HCT116 (cell line): Measurements from ENCODE around the gene POP7. TPM values are rescaled to one million over a fixed set of nuclear protein-coding genes. Genes with fewer than 3 reads are reported as not detected.
A peak's percentile ranks its signal among the peaks of the same experiment; 100 is the strongest.

Experiments used
- ATAC-seq: fragments of 200-7000 bp; cut with Tn5 transposase; 2 replicates; pipeline ENCODE4 v1.9.1; 2020; ENCODE audit warnings: mild to moderate bottlenecking, moderate library complexity
- BruUV-seq: library from RNA; stranded (reverse); fragments of 400-500 nt; replicated peaks from 2 replicates; lab custom pipeline; 2021; lab: Mats Ljungman, UMichigan
- CTCF ChIA-PET: fragments of 300-600 bp; sonication (Branson Sonifier 250); formaldehyde crosslinking; loops from one replicate; lab custom pipeline; 2021; ENCODE audit warnings: antibody characterized with exemption; lab: Charles Lee
- POLR2A ChIA-PET: fragments of 300-600, 350-600 bp; sonication (Branson Sonifier 250); formaldehyde crosslinking; loops from one replicate; lab custom pipeline; 2021; ENCODE audit warnings: antibody characterized with exemption; lab: Charles Lee
- RAD21 ChIA-PET, 2 experiments: fragments of 300-600 bp; sonication (Branson Sonifier 250); formaldehyde crosslinking; loops; one replicate each; lab custom pipeline; 2023; ENCODE audit warnings: low total read pairs in 2 of 2; ENCODE audit not compliant: uncharacterized antibody in 2 of 2, unreplicated experiment in 2 of 2, low non-redundant PET in 1 of 2; lab: Charles Lee
- DNase-seq: peaks from one replicate; pipeline ENCODE4 v3.0.0-alpha.2; 2010; ENCODE audit warnings: low read depth, low spot score
- H2AFZ ChIP-seq: fragments of 200-600 bp; shearing (Covaris generic), sonication (generic); 2 replicates; pipeline ENCODE4 v1.6.1; 2017; ENCODE audit warnings: low read depth, mixed run types, mixed read lengths, antibody characterized with exemption, low read length; ENCODE audit not compliant: poor library complexity, severe bottlenecking
- H3K27ac ChIP-seq: 2 replicates; pipeline ENCODE4 v1.5.1; 2012; ENCODE audit warnings: low read depth, low read length
- H3K27me3 ChIP-seq: fragments of 200-600 bp; sonication (generic); 2 replicates; pipeline ENCODE4 v1.6.1; 2016; ENCODE audit warnings: mixed run types, low read length, mixed read lengths; ENCODE audit not compliant: insufficient read depth
- H3K36me3 ChIP-seq, 2 experiments: fragments of 200-500 bp in 1 of 2; fragments of 200-600 bp in 1 of 2; sonication (Bioruptor generic) in 1 of 2; sonication (generic) in 1 of 2; 2 replicates each; pipeline versions ENCODE4 v1.5.1 to v1.6.1; 2014 to 2016; ENCODE audit warnings: low read length in 2 of 2, inconsistent platforms in 1 of 2, mixed read lengths in 1 of 2, mixed run types in 1 of 2; ENCODE audit not compliant: insufficient read depth in 2 of 2, control insufficient read depth in 1 of 2
- H3K4me1 ChIP-seq, 2 experiments: fragments of 200-600 bp in 1 of 2; sonication (generic) in 1 of 2; 2 replicates each; pipeline versions ENCODE4 v1.5.1 to v1.6.1; 2012 to 2017; ENCODE audit warnings: low read length in 2 of 2, inconsistent platforms in 1 of 2, mild to moderate bottlenecking in 1 of 2, mixed read lengths in 1 of 2, mixed run types in 1 of 2, moderate library complexity in 1 of 2; ENCODE audit not compliant: insufficient read depth in 2 of 2, control insufficient read depth in 1 of 2
- H3K4me2 ChIP-seq: fragments of 200-600 bp; sonication (generic); 2 replicates; pipeline ENCODE4 v1.6.1; 2017; ENCODE audit warnings: mixed run types, low read length, mixed read lengths
- H3K4me3 ChIP-seq, 2 experiments: fragments of 200-600 bp in 1 of 2; sonication (generic) in 1 of 2; replicated peaks in 1 of 2; 2 replicates each; pipeline ENCODE4 v1.5.1; 2011 to 2016; ENCODE audit warnings: low read length in 2 of 2, control low read depth in 1 of 2, low read depth in 1 of 2, mild to moderate bottlenecking in 1 of 2, mixed read lengths in 1 of 2, mixed run types in 1 of 2
- H3K79me2 ChIP-seq: fragments of 200-600 bp; sonication (generic); 2 replicates; pipeline ENCODE4 v1.6.1; 2017; ENCODE audit warnings: mild to moderate bottlenecking, mixed run types, low read length, moderate library complexity, mixed read lengths; ENCODE audit not compliant: insufficient read depth
- H3K9ac ChIP-seq: fragments of 200-600 bp; sonication (generic); 2 replicates; pipeline ENCODE4 v1.6.1; 2016; ENCODE audit warnings: low read length, mixed read lengths
- H3K9me2 ChIP-seq: fragments of 200-600 bp; sonication (generic), shearing (Covaris generic); 2 replicates; pipeline ENCODE4 v1.6.1; 2017; ENCODE audit warnings: mixed run types, mild to moderate bottlenecking, moderate library complexity; ENCODE audit not compliant: insufficient read depth
- H3K9me3 ChIP-seq, 2 experiments: fragments of 200-500 bp in 1 of 2; fragments of 200-600 bp in 1 of 2; sonication (Bioruptor generic) in 1 of 2; sonication (generic) in 1 of 2; 2 replicates each; pipeline ENCODE4 v1.6.1; 2014 to 2017; ENCODE audit warnings: low read length in 2 of 2, mixed read lengths in 2 of 2, inconsistent platforms in 1 of 2, low read depth in 1 of 2, mild to moderate bottlenecking in 1 of 2, mixed run types in 1 of 2, moderate library complexity in 1 of 2; ENCODE audit not compliant: control insufficient read depth in 1 of 2, insufficient read depth in 1 of 2
- H4K20me1 ChIP-seq: fragments of 200-600 bp; sonication (generic), shearing (Covaris generic); 2 replicates; pipeline ENCODE4 v1.6.1; 2017; ENCODE audit warnings: mixed run types, mild to moderate bottlenecking, moderate library complexity; ENCODE audit not compliant: insufficient read depth
- ATF3 ChIP-seq: IDR thresholded peaks from 2 replicates; pipeline ENCODE4 v1.6.1; 2012
- CEBPB ChIP-seq: IDR thresholded peaks from 2 replicates; pipeline ENCODE4 v1.6.1; 2012; ENCODE audit warnings: low read depth
- CTCF ChIP-seq, 3 experiments: fragments of 200-600 bp in 1 of 3; sonication (generic) in 1 of 3; IDR thresholded peaks in 2 of 3; conservative IDR thresholded peaks in 1 of 3; 2 replicates each; pipeline ENCODE4 v1.5.1; 2012 to 2017; ENCODE audit warnings: low read depth in 2 of 3, low read length in 2 of 3, antibody characterized with exemption in 1 of 3, borderline replicate concordance in 1 of 3, control low read depth in 1 of 3, mild to moderate bottlenecking in 1 of 3, mixed read lengths in 1 of 3, mixed run types in 1 of 3, moderate library complexity in 1 of 3; ENCODE audit not compliant: insufficient read depth in 1 of 3
- ELF1 ChIP-seq: IDR thresholded peaks from 2 replicates; pipeline ENCODE4 v1.6.1; 2012; ENCODE audit warnings: low read depth, borderline replicate concordance
- EZH2 ChIP-seq: fragments of 200-600 bp; sonication (generic); IDR thresholded peaks from 2 replicates; pipeline ENCODE4 v1.6.1; 2017; ENCODE audit warnings: antibody characterized with exemption, mixed run types
- FOSL1 ChIP-seq: IDR thresholded peaks from 2 replicates; pipeline ENCODE4 v1.6.1; 2012; ENCODE audit warnings: low read depth
- POLR2A ChIP-seq: IDR thresholded peaks from 2 replicates; pipeline ENCODE4 v1.7.0; 2011; ENCODE audit warnings: borderline replicate concordance; ENCODE audit not compliant: insufficient read depth, insufficient read length; ENCODE audit errors: extremely low read depth
- REST ChIP-seq: IDR thresholded peaks from 2 replicates; pipeline ENCODE4 v1.6.1; 2012; ENCODE audit warnings: low read depth
- SIN3A ChIP-seq: IDR thresholded peaks from 2 replicates; pipeline ENCODE4 v1.6.1; 2012; ENCODE audit warnings: low read depth
- SP1 ChIP-seq: IDR thresholded peaks from 2 replicates; pipeline ENCODE4 v1.6.1; 2012; ENCODE audit warnings: low read depth
- ZBTB33 ChIP-seq: IDR thresholded peaks from 2 replicates; pipeline ENCODE4 v1.6.1; 2011; ENCODE audit warnings: mild to moderate bottlenecking, low read length, moderate library complexity; ENCODE audit not compliant: insufficient replicate concordance; ENCODE audit errors: extremely low read depth
- ZFX ChIP-seq: fragments of 450-650 bp; IDR thresholded peaks from 2 replicates; pipeline ENCODE4 v1.6.1; 2017
- ZNF274 ChIP-seq: fragments of 200-500 bp; sonication (Bioruptor generic); IDR thresholded peaks from 2 replicates; pipeline ENCODE4 v1.6.1; 2014; ENCODE audit warnings: mild to moderate bottlenecking, low read depth, low read length, inconsistent platforms
- intact Hi-C: fragments of 100-400 bp; cut with micrococcal nuclease; formaldehyde crosslinking; loops from 2 replicates; pipeline ENCODE4 v1.10.0; 2022
- total RNA-seq: library from RNA; stranded (reverse); gene quantifications from one replicate; pipeline ENCODE4 v1.2.1, GENCODE V29; 2021; ENCODE audit not compliant: unreplicated experiment

Gene POP7
- total RNA-seq, 1 experiment from 2014 or later = 67.5 TPM

- ChIA-PET POLR2A (interaction anchor here (1.7 kb wide), 1 partner anchor 16 kb away, joined by 4 read pairs; the partner anchor contains the start of gene POP7), RAD21 (no interaction called here), CTCF (interaction anchor here (2.2 kb wide), 1 partner anchor 60 kb away, joined by 7 read pairs; no protein-coding TSS in a partner anchor)
- no peaks in the 10 kb centered on the region for H3K9me3 ChIP-seq
- H2AFZ ChIP-seq = no peak overlapping the region
- H3K4me2 ChIP-seq = no peak overlapping the region
- no peaks in the 10 kb centered on the region for H3K9me2 ChIP-seq
- no peak for DNase-seq
- ATAC-seq = no peak
- no peaks in the 10 kb centered on the region for H3K27me3 ChIP-seq
- no TSS peak for BruUV-seq
- peaks cover 23 to 28% of the 10 kb centered on the region in 2 experiments; a peak in 3 of 4 replicates for H3K36me3 ChIP-seq
- H3K79me2 ChIP-seq = peaks cover 65% of the 10 kb centered on the region
- peak overlapping the region; percentile 1; the same call in 1 of the 2 replicates for H3K27ac ChIP-seq
- H3K9ac ChIP-seq = no peak overlapping the region
- intact Hi-C loops = loop anchor here (2.0 to 5.0 kb wide), 2 partner anchors 57 to 221 kb away; no protein-coding TSS in a partner anchor
- no peak for TF ChIP-seq POLR2A
- no peak for TF ChIP-seq REST
- no peak for TF ChIP-seq ZFX
- TF ChIP-seq EZH2 = no peak
- no peak for TF ChIP-seq CEBPB
- TF ChIP-seq CTCF (IDR thresholded peaks at IDR 0.05 in 2 of 3, conservative IDR thresholded peaks at IDR 0.05 in 1 of 3; ENCODE audit: borderline replicate concordance in 1 of 3, insufficient read depth in 1 of 3, low read depth in 2 of 3, low read length in 2 of 3) = no peak
- TF ChIP-seq FOSL1 = no peak
- no peak for TF ChIP-seq SIN3A
- no peak for TF ChIP-seq SP1
- TF ChIP-seq ZNF274 = no peak
- no peak for TF ChIP-seq ATF3
- TF ChIP-seq ELF1 = no peak
- no peak for TF ChIP-seq ZBTB33
- H3K4me3 ChIP-seq = no peak overlapping the region
- no peaks in the 10 kb centered on the region for H4K20me1 ChIP-seq
- peaks cover 14 to 25% of the 10 kb centered on the region in 2 experiments; a peak in 3 of 4 replicates for H3K4me1 ChIP-seq
Observed at GRCh38 chr7:100689230-100690135, 16.4 kb upstream of the POP7 start.
